ENCODE data around the gene CFAP69. TPM values are rescaled to one million over a fixed set of nuclear protein-coding genes. Genes with fewer than 3 reads are reported as not detected.

CFAP69 gene
- total and polyA plus RNA-seq, 2 of the 8 experiments (the other 6 are each of a cell fraction or from before 2014, with no cell fraction given): 1.00 to 3.8 TPM

DNA sequence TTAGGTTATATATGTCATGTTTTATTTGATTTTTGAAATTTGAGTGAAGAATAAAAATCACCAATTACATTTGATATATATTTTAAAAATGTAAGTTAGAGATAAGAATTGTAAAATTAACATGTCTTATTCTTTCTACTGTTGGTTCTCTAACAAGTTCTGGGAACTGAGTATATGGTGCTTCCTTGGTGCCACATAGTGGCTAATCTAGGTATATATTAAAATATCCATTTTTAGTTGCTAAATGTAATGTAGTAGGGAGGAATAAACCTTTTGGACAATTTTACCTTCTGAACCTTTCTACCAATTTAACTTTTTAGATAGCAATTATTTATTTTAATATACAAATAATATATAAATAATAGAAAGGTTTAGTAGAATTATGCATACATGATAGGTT, 17.5 kb downstream of the CFAP69 start:
- H2BK12ac ChIP-seq (ENCODE audit: low read depth, low read length): no peak overlapping the region

More for the DNA sequence above, 17.5 kb downstream of the CFAP69 start:
- H2BK5ac ChIP-seq (ENCODE audit: low read depth, low read length): no peak overlapping the region
- no peaks in the 10 kb centered on the region for H3K23me2 ChIP-seq (ENCODE audit: low read depth, low read length)
- no peaks in the 10 kb centered on the region for H3K79me1 ChIP-seq (ENCODE audit: low read depth, low read length)
- no peak overlapping the region for H3K56ac ChIP-seq (replicated peaks; ENCODE audit: insufficient read length, low read depth, low read length)
- H3K36me3 ChIP-seq (ENCODE audit: control insufficient read depth in 2 of 4, insufficient read depth in 4 of 4, low read length in 3 of 4): no peaks in the 10 kb centered on the region
- CTCF ChIA-PET (ENCODE audit: partially characterized antibody): interaction anchor here (1.4 to 2.0 kb wide), 3 partner anchors 14 to 109 kb away, joined by 4 to 7 read pairs (median 6); partner anchors contain the start of genes STEAP1 and STEAP2
- H3K4me3 ChIP-seq (ENCODE audit: extremely low read depth in 1 of 4, insufficient read depth in 2 of 4, low read depth in 3 of 4, low read length in 4 of 4): no peak overlapping the region
- no peak overlapping the region for H3K18ac ChIP-seq (ENCODE audit: extremely low read depth, low read length)
- H3K23ac ChIP-seq (ENCODE audit: insufficient read length): no peak overlapping the region
- no peak overlapping the region for H4K8ac ChIP-seq (ENCODE audit: extremely low read depth, insufficient read depth, low read length)
- no peak for DNase-seq (ENCODE audit: low read depth in 1 of 2, low spot score in 2 of 2)
- POLR2A ChIA-PET (ENCODE audit: partially characterized antibody): no interaction called here
- H4K91ac ChIP-seq (replicated peaks; ENCODE audit: insufficient read length, low read length): no peak overlapping the region
- no peak overlapping the region for H3K4ac ChIP-seq (replicated peaks; ENCODE audit: insufficient read length, low read depth, low read length)
- H3K27ac ChIP-seq (ENCODE audit: low read depth, low read length): no peak overlapping the region
- H2AK5ac ChIP-seq (ENCODE audit: low read depth, low read length): no peak overlapping the region
- no peak overlapping the region for H3K14ac ChIP-seq (ENCODE audit: insufficient read length)
- no peak overlapping the region for H3K4me2 ChIP-seq (ENCODE audit: insufficient read depth in 1 of 2, low read depth in 2 of 2, low read length in 2 of 2)
- H4K5ac ChIP-seq (ENCODE audit: insufficient read length, low read depth, low read length): no peak overlapping the region
- H3K79me2 ChIP-seq (ENCODE audit: control insufficient read depth in 1 of 2, insufficient read depth in 2 of 2, low read length in 2 of 2): no peaks in the 10 kb centered on the region
- no peaks in the 10 kb centered on the region for H3K27me3 ChIP-seq (replicated peaks in 1 of 4; ENCODE audit: control insufficient read depth in 3 of 4, extremely low read depth in 1 of 4, insufficient read depth in 3 of 4, low read length in 3 of 4)
- H3K4me1 ChIP-seq (replicated peaks in 1 of 4; ENCODE audit: control insufficient read depth in 3 of 4, insufficient read depth in 4 of 4, low read length in 3 of 4): no peaks in the 10 kb centered on the region
- no peak overlapping the region for H2BK15ac ChIP-seq (ENCODE audit: low read length)
- no peaks in the 10 kb centered on the region for H4K20me1 ChIP-seq (replicated peaks in 1 of 2; ENCODE audit: control insufficient read depth in 1 of 2, insufficient read depth in 2 of 2, low read length in 2 of 2)
- H2BK120ac ChIP-seq (replicated peaks; ENCODE audit: low read depth, low read length): no peak overlapping the region
- no peak for FAIRE-seq
- TF ChIP-seq, protein P1, sequence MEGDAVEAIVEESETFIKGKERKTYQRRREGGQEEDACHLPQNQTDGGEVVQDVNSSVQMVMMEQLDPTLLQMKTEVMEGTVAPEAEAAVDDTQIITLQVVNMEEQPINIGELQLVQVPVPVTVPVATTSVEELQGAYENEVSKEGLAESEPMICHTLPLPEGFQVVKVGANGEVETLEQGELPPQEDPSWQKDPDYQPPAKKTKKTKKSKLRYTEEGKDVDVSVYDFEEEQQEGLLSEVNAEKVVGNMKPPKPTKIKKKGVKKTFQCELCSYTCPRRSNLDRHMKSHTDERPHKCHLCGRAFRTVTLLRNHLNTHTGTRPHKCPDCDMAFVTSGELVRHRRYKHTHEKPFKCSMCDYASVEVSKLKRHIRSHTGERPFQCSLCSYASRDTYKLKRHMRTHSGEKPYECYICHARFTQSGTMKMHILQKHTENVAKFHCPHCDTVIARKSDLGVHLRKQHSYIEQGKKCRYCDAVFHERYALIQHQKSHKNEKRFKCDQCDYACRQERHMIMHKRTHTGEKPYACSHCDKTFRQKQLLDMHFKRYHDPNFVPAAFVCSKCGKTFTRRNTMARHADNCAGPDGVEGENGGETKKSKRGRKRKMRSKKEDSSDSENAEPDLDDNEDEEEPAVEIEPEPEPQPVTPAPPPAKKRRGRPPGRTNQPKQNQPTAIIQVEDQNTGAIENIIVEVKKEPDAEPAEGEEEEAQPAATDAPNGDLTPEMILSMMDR (IDR thresholded peaks at IDR 0.05; ENCODE audit: control extremely low read depth in 1 of 3, insufficient read depth in 1 of 3, low read depth in 1 of 3, low read length in 3 of 3): peak in 2 of 3 experiments; percentile 23 to 25; a peak in 2 of 4 replicates
- TF ChIP-seq RAD21 (IDR thresholded peaks at IDR 0.05 in 1 of 2, conservative IDR thresholded peaks at IDR 0.05 in 1 of 2; ENCODE audit: low read depth in 2 of 2, low read length in 2 of 2) (peak in 1 of 2 experiments; percentile 75; a peak in 3 of 4 replicates), CREB1 (IDR thresholded peaks at IDR 0.05) (no peak)
- H2AFZ ChIP-seq (ENCODE audit: low read length): no peak overlapping the region
- H3K9ac ChIP-seq (replicated peaks in 1 of 4; ENCODE audit: extremely low read depth in 1 of 4, low read depth in 3 of 4, low read length in 3 of 4): no peak overlapping the region
- H2BK20ac ChIP-seq (ENCODE audit: low read length): no peak overlapping the region
- H3K9me3 ChIP-seq (ENCODE audit: insufficient read depth in 2 of 2, low read depth in 1 of 2, low read length in 1 of 2): no peaks in the 10 kb centered on the region
